Lower leg skin (tissue), 4 donors: ENCODE measurements around the gene RTTN. TPM values are rescaled to one million over a fixed set of nuclear protein-coding genes. Genes with fewer than 3 reads are reported as not detected.
"Not testable (repeated sequence)": the region's sequence is repeated elsewhere in the genome, so short reads cannot be mapped to it uniquely, and the experiment has no call there.

Source experiments
- DNase-seq, 2 donors: peaks; one replicate each; pipeline ENCODE4 v3.0.0-alpha.2; 2019; ENCODE audit warnings: low spot score in 2 of 2
- H3K4me3 ChIP-seq: fragments of 200-600 bp; sonication (generic); 2 replicates; pipeline ENCODE4 v1.5.1; 2017; ENCODE audit warnings: mild to moderate bottlenecking, low read depth; ENCODE audit not compliant: poor library complexity, severe bottlenecking
- POLR2A ChIP-seq, 2 donors: fragments of 450-650 bp; IDR thresholded peaks; one replicate each; pipeline ENCODE4 v1.6.1; 2016 to 2017; ENCODE audit warnings: antibody characterized with exemption in 2 of 2, mild to moderate bottlenecking in 1 of 2, moderate library complexity in 1 of 2
- WGBS, 2 donors: methylation state at CpG; one replicate each; pipeline ENCODE4 v1.1.5; 2018; 5-methylcytosine and 5-hydroxymethylcytosine counted together
- intact Hi-C: fragments of 100-400 bp; cut with DNase I; formaldehyde crosslinking; loops from one replicate; pipeline ENCODE4 v1.15.0; 2023; ENCODE audit warnings: low total_unique reads
- total RNA-seq, 4 donors: library from RNA; depleted of rRNA; stranded (reverse); fragments of >200 nt; gene quantifications; one replicate each; pipeline ENCODE4 v1.1.0, GENCODE V29; 2016
- TF ChIP-seq, protein P1 (sequence below), 3 donors: fragments of 450-650 bp; IDR thresholded peaks; one replicate each; pipeline ENCODE4 v1.5.1; 2016; ENCODE audit warnings: antibody characterized with exemption in 3 of 3, mild to moderate bottlenecking in 3 of 3, moderate library complexity in 2 of 3

The RTTN gene
- total RNA-seq, 4 donors from 2014 or later, result 4.8 to 14.9 (median 7.8) TPM

DNA sequence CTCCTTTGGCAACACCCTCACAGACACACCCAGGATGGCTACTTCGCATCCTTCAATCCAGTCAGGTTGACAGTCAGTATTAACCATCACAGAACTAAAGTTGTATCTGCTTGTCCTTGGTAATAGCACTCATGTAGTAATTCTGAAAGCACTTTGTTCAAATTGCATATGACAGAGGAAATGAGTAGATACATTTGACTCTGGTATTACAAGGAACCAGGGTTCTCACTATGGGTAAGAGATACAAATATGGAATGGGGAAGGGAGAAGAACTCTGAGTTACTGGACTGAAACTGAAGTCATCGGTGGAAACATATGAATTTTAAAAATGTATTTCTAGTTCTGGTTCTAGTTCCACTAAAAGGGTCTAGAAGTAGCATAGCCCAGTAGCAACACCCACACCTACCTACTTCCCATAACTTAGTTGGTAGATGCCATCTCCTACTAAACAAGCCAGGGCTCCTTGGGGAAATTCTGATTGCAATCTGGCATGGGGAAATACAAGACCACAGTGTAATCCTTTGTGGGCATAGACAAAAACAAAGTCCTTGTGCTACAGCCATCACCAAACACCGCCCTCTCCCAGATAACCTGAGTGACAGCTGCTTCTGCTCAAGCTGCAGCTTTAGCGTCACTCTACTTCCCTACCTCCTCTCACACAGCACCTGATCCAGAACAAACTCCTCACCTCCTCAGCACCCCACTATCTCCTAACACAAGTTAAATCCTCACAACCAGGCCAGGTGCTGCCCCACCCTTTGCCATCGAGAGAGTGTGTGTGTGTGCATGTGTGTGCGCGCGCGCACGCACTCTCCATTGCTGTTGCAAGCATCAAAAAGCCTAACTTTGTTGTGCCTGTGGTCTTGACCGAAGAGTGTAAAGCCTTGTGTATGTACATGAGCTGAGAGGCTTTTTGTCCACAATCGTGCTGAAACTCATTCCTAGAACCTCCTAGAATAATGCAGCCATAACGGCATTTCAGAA lies 226.5 kb downstream of the RTTN start:
- TF ChIP-seq POLR2A (IDR thresholded peaks at IDR 0.05), result no peak
- TF ChIP-seq, protein P1, sequence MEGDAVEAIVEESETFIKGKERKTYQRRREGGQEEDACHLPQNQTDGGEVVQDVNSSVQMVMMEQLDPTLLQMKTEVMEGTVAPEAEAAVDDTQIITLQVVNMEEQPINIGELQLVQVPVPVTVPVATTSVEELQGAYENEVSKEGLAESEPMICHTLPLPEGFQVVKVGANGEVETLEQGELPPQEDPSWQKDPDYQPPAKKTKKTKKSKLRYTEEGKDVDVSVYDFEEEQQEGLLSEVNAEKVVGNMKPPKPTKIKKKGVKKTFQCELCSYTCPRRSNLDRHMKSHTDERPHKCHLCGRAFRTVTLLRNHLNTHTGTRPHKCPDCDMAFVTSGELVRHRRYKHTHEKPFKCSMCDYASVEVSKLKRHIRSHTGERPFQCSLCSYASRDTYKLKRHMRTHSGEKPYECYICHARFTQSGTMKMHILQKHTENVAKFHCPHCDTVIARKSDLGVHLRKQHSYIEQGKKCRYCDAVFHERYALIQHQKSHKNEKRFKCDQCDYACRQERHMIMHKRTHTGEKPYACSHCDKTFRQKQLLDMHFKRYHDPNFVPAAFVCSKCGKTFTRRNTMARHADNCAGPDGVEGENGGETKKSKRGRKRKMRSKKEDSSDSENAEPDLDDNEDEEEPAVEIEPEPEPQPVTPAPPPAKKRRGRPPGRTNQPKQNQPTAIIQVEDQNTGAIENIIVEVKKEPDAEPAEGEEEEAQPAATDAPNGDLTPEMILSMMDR (IDR thresholded peaks at IDR 0.05), result no peak
- 86 to 91% methylated on average over 13 of the region's 13 CpGs for WGBS, 2 donors
- intact Hi-C loops, result no loop called here
- no peak for DNase-seq
- no peak overlapping the region for H3K4me3 ChIP-seq

DNA sequence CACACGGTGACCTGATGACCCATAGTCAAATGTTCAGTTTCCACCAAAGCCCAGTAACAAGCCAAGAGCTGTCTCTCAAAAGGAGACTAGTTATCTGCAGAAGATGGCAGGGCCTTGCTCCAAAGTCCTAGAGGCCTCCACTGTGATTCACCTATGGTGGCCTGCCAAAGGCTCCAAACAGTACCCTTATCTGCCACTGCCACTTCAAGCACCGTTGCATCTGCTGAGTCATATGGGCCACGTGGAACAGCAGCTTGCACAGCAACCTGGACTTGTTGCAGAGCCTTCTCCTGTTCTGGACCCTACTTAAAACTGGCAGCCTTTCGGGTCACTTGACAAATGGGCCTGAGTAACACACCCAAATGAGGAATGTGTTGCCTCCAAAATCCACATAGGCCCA lies 230.2 kb downstream of the RTTN start:
- H3K4me3 ChIP-seq, intact Hi-C loops, DNase-seq: not testable (repeated sequence)
- WGBS, 2 donors, result 88 to 96% methylated on average over 4 of the region's 4 CpGs

DNA sequence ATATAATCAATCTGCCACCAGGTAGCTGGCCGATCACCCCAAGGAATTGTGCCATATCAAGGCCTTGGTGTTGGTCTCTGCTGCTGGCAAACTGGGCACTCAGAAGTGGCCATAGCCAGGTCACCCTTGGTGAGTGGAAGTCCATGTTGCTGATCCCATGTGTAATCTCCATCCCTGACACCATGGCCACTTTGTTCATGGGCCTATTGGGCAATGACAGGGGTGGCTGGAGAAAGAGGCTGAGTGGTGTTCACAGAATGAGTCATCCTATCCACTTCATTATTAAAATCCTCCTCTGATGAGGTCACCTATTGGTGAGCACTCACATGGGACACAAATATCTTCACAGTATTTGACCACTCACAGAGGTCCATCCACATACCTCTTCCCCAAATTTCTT lies 231.1 kb downstream of the RTTN start:
- no peak for DNase-seq
- no peak overlapping the region for H3K4me3 ChIP-seq
- TF ChIP-seq POLR2A (IDR thresholded peaks at IDR 0.05), result no peak
- TF ChIP-seq, protein P1 (IDR thresholded peaks at IDR 0.05), result no peak
- 30 to 83% methylated on average over 1 of the region's 1 CpG for WGBS, 2 donors
- intact Hi-C loops, result no loop called here

DNA sequence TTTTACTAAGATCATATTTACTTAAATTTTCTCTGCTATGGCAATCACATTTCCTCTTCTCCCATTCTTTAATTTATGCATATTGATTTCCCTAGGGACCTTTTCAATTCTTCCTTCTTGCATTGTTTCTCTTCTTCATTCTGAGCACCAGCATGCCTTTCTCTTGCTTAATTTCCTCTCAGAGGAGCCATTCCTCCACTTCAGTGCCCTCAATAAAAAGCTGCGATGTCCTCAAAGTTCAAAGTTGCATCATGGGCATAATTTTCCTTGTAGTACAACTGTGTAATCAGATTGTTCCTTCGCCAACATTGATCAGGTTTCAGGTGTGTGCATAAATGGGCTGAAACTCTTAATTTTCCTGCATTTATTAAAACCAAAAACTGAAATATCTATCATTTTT lies 236.0 kb downstream of the RTTN start:
- 87 to 94% methylated on average over 2 of the region's 2 CpGs for WGBS, 2 donors
- no peak overlapping the region for H3K4me3 ChIP-seq
- intact Hi-C loops, result no loop called here

DNA sequence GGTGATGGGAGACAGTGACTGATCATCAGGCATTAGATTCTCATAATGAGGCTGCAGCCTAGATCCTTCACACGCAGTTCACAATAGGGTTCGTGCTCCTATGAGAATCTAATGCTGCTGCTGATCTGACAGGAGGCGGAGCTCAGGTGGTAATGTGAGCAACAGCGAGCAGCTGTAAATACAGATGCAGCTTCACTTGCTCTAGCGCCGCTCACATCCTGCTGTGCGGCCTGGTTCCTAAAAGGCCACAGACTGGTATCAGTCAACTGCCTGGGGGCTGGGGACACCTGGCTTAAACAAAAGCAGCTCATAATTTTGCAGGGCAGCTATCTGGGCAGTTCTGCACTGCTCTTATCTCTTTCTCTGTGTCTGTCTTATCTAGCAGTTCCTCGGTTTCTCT lies 237.4 kb downstream of the RTTN start:
- no peak for DNase-seq
- TF ChIP-seq, protein P1 (IDR thresholded peaks at IDR 0.05), result no peak
- no peak for TF ChIP-seq POLR2A (IDR thresholded peaks at IDR 0.05)

More for the DNA sequence above, 236.0 kb downstream of the RTTN start:
- DNase-seq, result no peak
- TF ChIP-seq POLR2A (IDR thresholded peaks at IDR 0.05), result no peak
- TF ChIP-seq, protein P1 (IDR thresholded peaks at IDR 0.05), result no peak

DNA sequence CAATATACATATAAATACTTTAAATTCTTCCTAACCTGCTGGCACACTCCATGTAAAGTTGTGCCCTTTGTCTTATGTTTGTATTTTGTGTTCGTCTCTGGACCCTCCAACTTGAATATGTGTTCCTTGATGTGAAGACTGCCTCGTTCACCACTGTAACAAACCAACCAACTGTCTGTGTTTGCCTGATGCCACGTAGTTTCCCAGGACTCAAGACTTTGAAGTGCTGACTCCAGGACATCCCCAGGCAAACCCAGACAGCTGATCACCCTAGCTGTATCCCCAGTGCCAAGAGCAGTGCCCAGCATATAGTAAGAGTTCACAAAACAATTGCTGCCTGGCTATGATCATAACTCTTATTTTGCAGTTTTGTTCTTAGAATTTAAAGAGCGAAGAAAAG lies 242.3 kb downstream of the RTTN start:
- 88 to 94% methylated on average over 4 of the region's 4 CpGs for WGBS, 2 donors
- no peak for DNase-seq
- TF ChIP-seq, protein P1 (IDR thresholded peaks at IDR 0.05), result no peak
- TF ChIP-seq POLR2A (IDR thresholded peaks at IDR 0.05), result no peak
- H3K4me3 ChIP-seq, result no peak overlapping the region
- intact Hi-C loops, result no loop called here

More for the DNA sequence above, 237.4 kb downstream of the RTTN start:
- 64 to 74% methylated on average over 8 of the region's 8 CpGs for WGBS, 2 donors
- no peak overlapping the region for H3K4me3 ChIP-seq
- intact Hi-C loops, result no loop called here
